IPS-11a (cell line): Measurements from ENCODE around the gene GLIS1.

Experiments used
- H3K4me3 ChIP-seq: one replicate; pipeline ENCODE4 v1.5.1; 2013; ENCODE audit warnings: low read depth, low read length, control low read depth

GLIS1 gene

GRCh38 chr1:53640701-53641075 is 98.3 kb downstream of the GLIS1 start:
- no peak overlapping the region for H3K4me3 ChIP-seq

- H3K4me3 ChIP-seq: no peak overlapping the region
Measured at GRCh38 chr1:53639996-53640700, 98.8 kb downstream of the GLIS1 start.

GRCh38 chr1:53639251-53639763 is 99.7 kb downstream of the GLIS1 start:
- no peak overlapping the region for H3K4me3 ChIP-seq

GRCh38 chr1:53638360-53639035 is 100.5 kb downstream of the GLIS1 start:
- no peak overlapping the region for H3K4me3 ChIP-seq

- no peak overlapping the region for H3K4me3 ChIP-seq
Measured at GRCh38 chr1:53637511-53638359, 101.2 kb downstream of the GLIS1 start.

- H3K4me3 ChIP-seq: no peak overlapping the region
Measured at GRCh38 chr1:53636621-53637171, 102.3 kb downstream of the GLIS1 start.

GRCh38 chr1:53634571-53634979 is 104.4 kb downstream of the GLIS1 start:
- H3K4me3 ChIP-seq: no peak overlapping the region

- H3K4me3 ChIP-seq: no peak overlapping the region
Measured at GRCh38 chr1:53633073-53633704, 105.8 kb downstream of the GLIS1 start.

- H3K4me3 ChIP-seq: no peak overlapping the region
Measured at GRCh38 chr1:53631622-53632310, 107.2 kb downstream of the GLIS1 start.

GRCh38 chr1:53629101-53629691 is 109.8 kb downstream of the GLIS1 start:
- no peak overlapping the region for H3K4me3 ChIP-seq

- H3K4me3 ChIP-seq: no peak overlapping the region
Measured at GRCh38 chr1:53628286-53628955, 110.5 kb downstream of the GLIS1 start.

GRCh38 chr1:53627666-53628065 is 111.3 kb downstream of the GLIS1 start:
- H3K4me3 ChIP-seq: no peak overlapping the region

- no peak overlapping the region for H3K4me3 ChIP-seq
Measured at GRCh38 chr1:53627031-53627430, 111.9 kb downstream of the GLIS1 start.

GRCh38 chr1:53626616-53627015 is 112.3 kb downstream of the GLIS1 start:
- H3K4me3 ChIP-seq: no peak overlapping the region

- no peak overlapping the region for H3K4me3 ChIP-seq
Measured at GRCh38 chr1:53625766-53626520, 113.0 kb downstream of the GLIS1 start.

GRCh38 chr1:53625049-53625448 is 113.9 kb downstream of the GLIS1 start:
- H3K4me3 ChIP-seq: no peak overlapping the region

- no peak overlapping the region for H3K4me3 ChIP-seq
Measured at GRCh38 chr1:53622531-53622930, 116.4 kb downstream of the GLIS1 start.

- H3K4me3 ChIP-seq: no peak overlapping the region
Measured at GRCh38 chr1:53621144-53621543, 117.8 kb downstream of the GLIS1 start.
